NOMO-1 treated with DMSO at 0.1 percent for 48 hours (cell line): ENCODE measurements around the gene DSTYK.
"Not testable (repeated sequence)": the region's sequence is repeated elsewhere in the genome, so short reads cannot be mapped to it uniquely, and the experiment has no call there.

ENCODE experiments used
- DNase-seq: peaks from one replicate; lab custom pipeline; 2025; ENCODE audit not compliant: unreplicated experiment; lab: John Stamatoyannopoulos, UW

The DSTYK gene

DNA sequence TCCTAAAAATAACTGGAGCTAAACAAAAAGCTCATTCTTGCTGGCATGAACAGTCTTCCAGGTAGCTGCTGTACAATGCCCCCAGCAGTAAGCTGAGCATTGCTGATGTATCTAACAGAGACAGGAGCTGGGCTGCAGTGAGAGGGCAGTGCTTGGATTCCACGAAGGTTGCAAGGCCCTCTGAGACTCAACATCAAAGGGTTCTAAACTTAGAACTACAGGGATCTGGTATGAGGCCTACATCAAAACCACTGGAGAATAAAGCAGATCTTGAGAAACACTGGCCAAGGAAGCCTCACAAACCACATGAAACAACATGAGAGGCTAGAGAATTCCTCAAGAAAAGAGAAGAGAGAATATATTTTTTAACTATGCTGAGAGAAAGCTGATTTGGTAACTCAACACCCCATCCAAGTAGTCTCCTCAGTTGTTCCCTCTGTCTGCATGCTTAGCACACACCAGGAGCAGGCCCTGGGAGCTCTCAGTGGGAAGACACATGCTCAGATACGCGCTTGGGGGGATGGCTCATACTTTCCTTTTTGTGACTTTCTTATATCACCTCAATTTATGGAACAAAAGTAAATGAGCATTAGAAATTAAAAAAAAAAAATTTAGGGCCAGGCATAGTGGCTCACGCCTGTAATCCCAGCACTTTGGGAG, 27.7 kb downstream of the DSTYK start:
- no peak for DNase-seq

DNA sequence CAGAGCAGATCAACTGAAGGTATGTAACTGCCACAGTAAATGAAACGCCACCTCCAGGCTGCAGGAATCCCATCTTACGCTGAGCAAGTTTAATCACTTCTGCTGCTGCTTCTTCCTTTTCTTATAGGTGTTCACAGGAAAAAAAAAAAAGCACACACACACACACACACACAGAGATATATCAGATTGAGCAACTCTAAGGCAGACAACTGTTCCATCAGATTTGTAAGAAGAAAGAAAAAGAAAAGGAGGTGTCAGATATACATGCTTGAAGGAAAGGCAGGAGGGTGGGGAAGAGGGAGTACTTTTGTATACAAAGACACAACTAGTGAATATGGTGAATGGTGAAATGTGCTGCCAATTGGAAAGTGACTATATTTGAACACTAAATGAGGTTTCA, 28.6 kb downstream of the DSTYK start:
- no peak for DNase-seq

DNA sequence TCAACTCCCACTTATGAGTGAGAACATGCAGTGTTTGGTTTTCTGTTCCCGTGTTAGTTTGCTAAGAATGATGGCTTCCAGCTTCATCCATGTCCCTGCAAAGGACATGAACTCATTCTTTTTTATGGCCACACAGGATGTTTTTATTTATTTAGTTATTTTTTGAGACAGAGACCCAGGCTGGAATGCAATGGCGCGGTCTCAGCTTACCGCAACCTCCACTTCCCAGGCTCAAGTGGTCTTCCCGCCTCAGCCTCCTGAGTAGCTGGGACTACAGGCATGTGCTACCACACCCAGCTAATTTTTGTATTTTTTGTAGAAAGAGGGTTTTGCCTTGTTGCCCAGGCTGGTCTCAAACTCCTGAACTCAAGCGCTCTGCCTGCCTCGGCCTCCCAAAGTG, 31.2 kb downstream of the DSTYK start:
- DNase-seq = not testable (repeated sequence)

DNA sequence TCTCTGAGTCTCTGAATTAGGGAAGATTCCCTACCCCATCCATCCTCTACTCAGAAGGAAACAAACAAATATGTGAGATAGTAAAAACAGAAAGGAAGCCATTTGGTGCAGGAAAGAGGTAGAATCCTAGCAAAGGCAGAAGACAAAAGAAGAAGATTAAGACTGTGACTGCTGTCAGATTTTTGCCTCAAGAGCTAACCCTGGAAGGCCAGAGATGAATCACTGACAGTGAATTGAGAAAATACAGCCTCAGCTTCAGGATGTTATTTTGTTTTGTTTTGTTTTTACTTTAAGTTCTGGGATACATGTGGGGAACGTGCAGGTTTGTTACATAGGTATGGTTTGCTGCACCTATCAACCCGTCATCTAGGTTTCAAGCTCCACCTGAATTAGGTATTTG, 31.7 kb downstream of the DSTYK start:
- DNase-seq = no peak

DNA sequence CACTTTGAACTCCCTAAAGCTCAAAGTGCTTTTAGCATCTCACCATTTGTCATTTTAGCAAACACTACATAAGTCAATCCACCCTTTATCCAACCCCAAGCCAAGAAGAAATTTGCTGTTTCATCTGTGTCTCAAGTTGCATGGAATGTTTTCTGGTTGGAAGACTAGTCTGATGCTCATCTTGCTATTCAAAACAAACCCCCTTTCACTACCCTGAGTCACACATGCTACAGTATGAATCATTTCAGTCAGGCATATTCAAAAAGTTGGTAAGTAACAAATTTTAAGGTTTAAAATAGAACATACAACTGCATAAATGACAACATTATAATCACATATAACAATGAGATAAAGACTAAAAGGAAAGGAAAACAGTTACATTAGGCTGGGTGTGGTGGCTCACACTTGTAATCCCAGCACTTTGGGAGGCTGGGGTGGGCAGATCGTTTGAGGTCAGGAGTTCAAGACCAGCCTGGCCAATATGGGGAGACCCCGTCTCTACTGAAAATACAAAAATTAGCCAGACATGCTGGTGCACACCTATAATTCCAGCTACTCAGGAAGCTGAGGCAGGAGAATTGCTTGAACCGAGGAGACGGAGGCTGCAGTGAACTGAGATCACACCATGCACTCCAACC, 38.7 kb downstream of the DSTYK start:
- DNase-seq = no peak

DNA sequence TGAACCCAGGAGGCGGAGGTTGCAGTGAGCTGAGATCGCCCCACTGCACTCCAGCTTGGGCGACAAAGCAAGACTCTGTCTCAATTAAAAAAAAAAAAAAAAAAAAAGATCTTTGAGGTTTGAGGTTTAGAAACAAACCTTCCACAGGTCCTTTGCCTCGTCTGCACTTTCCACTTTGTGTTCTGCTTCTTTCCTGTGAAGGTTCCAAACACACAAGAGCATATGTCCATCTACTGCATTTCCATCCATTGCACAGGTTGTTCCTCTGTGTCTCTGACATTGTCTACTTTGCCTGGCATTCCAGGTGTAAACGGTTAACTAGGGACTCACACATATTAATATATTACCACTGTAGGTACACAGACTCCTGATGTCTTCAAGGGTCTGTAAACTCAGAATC, 40.1 kb downstream of the DSTYK start:
- DNase-seq = no peak

DNA sequence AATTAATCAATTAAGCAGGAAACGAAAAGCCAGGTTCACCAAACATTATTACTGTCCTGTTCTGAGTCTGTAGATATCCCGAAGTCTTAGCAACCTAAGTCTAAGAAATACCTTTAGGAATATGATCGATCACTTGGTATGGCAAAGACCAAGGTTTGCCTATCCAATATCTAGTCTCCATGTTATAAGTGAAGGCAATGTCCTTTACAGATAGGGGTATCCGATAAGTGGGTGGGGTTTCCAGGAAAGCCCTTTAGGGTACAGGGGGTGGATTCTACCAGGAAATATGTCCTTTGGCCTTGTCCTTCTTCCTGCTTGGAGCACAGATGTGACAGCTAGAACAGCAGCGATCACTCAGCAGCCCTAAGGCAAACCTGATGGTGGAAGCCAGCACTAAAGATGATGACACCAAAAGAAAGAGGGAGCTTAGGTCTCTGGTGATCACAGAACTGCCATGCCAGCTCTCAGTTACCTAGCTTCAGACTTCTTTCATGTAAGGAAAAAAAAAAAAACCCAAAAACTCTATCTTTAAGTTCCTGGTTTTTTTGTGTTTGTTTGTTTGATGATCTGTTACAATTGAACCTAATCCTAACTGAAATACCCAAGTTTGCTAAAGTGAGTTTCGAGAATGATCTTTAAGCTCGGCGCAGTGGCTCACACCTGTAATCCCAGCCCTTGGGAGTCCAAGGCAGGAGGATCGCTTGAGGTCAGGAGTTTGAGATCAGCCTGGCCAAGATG, 40.8 kb downstream of the DSTYK start:
- no peak for DNase-seq

DNA sequence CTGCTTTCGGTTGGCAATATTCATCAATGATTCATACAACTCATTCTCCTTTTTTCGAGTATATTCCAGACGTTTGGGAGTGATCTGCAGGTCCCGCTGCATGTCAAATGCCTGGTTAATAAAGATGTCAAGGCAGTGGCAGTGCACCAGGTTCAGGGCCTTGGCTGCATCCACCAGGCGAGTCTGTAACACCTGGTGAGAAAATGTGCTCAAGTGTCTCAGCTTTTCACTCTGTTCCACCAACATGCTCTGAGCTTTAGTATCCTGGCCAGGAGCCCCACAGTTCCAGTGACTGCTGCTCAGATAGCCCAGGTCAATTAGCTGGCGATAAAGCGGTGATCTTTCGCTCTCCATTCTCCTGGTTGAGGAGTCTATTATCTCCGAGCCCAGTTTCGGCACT, 42.3 kb downstream of the DSTYK start:
- DNase-seq = no peak

DNA sequence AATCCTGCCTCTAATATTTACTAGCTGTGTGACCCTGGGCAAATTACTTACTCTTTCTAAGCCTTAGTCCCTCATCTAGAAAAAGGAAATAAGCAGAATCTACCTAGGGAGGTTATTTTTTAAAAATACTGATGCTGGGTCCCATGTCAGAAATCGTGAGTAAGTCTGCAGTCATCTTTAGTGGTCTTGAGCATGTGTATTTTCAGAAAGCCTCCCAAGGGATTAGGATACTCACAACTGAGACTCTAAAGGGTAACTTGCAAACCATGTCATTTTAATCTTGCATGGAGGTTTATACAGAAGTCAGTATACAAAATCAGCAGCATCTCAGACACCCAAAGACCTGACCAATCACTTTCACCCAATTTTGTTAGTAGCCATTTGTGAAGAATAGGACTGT, 43.2 kb downstream of the DSTYK start:
- DNase-seq = no peak

DNA sequence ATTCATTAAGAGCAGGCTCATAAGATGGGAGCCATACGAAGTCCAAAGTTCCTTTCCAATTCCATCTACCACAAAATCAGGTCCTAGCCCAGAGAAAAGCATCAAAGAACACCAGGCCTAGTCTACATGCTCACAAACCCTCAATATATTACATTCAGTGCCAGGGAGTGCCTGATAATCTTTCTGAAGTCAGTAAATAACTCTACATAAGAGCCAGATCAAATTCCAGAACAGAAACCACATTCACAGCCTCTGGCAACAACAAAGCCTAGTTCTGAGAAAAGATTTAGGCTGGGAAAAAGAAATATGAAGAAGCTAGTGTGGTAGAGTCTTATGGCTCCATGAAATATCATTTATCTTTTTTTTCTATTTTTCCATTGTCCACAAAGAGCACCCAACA, 49.2 kb downstream of the DSTYK start:
- DNase-seq = no peak

DNA sequence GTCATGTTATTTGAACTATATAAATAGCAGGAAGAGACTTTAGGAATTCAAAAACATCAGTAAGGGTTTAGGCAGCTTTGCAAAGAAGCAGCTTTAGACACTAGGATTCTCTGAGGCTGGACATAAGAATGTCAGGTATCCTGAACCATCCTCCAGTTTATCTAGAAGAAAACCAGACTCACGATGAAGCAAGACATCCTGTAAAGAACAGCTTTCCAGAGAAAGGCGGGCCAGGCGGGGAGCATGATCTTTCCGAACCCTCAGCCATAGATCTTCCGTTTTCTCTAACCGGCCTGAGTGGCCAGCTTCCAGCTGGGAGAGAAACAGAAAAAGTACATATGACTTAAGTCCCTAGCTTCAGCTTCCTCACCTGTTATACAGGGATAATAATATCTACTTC, 50.4 kb downstream of the DSTYK start:
- no peak for DNase-seq

DNA sequence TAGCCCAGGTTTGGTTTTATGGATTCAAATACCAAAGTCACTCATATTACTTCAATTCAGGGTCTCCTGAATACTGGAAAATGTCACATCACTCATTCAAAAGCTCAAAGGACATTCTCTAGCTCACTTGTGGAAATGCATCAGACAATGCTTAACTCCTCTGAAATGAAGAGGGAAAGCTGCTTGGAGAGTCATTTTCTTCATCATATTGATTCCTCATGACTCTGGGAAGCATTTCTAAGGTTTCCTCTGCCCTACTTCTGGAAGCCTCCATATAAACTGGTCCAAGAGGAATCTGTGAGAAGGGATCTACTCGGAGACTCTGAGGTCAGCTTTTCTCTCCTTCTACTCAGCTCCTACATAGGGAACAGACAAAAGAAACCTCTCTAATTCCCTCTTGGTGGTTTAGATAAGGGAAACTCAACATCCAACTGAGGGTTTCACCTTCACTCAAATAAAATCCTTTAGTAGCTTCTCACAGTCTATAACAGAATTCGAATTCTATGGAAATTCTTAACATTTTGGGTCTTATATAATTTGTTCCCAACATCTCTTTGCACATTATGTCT, 53.4 kb downstream of the DSTYK start:
- DNase-seq = no peak

DNA sequence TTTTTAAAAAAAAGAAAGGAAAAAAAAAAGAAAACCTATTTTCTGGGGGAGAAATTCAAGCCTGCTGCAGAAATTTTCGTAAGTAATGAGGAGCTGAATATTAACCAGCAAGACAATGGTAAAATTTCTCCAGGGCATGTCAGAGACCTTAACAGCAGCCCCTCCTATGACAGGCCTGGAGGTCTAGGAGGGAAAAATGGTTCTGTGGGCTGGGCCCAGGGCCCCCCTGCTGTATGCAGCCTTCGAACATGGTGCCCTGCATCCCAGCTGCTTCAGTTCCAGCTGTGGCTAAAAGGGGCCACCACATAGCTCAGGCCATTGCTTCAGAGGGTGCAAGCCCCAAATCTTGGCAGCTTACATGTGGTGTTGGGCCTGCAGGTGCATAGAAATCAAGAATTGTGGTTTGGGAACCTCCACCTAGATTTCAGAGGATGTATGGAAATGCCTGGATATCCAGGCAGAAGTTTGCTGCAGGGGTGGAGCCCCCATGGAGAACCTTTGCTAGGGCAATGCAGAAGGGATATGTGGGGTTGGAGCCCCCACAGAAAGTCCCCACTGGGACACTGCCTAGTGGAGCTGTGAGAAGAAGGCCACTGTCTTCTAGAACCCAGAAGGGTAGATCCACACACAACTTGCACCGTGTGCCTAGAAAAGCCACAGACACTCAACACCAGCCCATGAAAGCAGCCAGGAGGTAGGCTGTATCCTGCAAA, 55.7 kb downstream of the DSTYK start:
- not testable (repeated sequence) for DNase-seq

DNA sequence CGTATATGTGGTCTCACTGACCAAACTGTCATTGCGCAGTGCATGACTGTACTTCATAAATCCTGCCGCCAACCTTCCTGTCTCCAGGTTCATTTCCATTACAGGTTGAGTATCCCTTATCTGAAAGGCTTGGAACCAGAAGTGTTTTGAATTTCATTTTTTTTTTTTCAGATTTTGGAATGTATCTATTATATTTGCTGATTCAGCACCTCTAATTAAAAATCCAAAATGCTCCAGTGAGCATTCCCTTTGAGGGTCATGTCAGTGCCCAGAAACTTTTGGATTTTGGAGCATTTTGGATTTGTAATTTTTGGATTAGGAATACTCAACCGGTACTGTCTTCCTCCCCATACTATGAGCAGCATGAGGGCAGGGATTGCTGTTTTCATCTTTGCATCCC, 59.0 kb downstream of the DSTYK start:
- DNase-seq = no peak

DNA sequence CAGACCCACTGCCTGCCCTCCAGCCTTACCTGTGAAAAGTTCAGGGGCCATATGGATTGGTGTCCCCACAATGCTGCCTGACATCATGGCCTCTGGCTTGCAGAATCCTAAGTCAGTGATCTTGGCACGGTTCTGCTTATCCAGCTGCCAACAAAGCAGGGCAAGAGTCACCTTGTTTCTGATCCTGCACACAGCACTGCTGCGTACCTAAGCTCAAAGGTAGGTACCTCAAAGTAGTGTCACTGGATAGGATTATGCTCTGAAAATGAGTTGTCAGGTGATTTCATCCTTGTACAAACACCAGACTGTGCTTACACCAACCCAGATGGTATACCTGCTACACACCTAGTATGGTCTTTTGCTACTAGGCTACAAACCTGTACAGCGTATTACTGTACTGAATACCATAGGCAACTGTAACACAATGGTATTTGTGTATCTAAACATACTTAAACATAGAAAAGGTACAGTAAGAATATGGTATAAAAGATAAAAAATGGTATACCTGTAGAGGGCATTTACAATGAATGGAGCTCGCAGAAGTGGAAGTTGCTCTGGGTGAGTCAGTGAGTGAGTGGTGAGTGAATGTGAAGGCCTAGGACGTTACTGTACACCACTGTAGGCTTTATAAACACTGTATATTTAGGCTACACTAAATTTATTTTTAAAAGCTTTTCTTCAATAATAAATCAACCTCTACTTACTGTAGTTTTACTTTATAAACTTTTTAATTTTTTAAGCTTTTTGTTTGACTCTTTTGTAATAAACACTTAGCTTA, 60.7 kb downstream of the DSTYK start:
- no peak for DNase-seq

DNA sequence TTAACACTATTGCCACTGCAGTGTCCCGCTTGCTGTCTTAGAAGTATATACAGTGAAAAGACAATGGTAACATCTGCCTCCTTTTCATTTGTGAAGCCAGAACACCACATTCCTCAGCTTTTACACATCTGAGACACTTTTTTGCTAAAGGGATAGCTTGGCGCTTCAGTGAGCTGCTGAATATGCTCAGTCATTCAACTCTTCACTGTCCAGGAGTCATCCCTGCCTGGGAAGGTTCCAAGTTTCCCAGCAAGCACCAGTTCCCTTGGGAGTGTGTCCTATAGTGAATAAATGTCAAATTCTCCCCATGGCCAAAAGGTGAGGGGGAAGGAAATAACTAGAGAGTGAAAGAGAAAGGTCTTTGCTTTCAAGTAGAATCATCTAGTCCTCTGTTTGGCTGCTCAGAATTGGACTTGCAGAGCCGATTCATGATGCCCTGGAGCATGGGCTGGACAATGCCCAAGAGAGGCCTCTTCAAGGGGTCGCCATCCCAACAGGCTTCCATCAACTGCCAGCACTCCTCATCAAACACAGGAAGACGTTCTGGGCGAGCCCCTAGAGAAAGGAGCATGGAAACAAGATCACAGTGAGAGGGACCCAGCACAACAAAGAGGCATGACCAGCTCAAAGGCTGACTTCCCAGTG, 64.2 kb downstream of the DSTYK start:
- no peak for DNase-seq

DNA sequence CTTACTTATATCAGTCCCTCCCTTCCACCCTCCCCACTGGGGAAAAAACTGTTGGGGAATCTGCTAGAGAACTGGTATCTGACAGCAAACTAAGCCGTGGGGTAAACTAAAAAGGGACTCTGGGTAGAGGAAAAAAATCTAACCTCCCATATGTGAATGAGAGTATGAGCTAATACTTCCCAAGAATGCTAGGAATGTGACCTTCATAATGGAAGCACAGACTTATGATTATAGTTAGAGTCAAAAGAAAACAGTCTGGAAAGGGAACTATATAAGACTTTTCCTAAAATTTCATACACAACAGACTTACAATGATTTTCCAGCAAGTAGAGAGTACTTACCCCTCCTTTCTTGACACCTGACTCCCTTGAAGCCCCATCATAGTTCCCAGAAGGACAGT, 66.8 kb downstream of the DSTYK start:
- no peak for DNase-seq

DNA sequence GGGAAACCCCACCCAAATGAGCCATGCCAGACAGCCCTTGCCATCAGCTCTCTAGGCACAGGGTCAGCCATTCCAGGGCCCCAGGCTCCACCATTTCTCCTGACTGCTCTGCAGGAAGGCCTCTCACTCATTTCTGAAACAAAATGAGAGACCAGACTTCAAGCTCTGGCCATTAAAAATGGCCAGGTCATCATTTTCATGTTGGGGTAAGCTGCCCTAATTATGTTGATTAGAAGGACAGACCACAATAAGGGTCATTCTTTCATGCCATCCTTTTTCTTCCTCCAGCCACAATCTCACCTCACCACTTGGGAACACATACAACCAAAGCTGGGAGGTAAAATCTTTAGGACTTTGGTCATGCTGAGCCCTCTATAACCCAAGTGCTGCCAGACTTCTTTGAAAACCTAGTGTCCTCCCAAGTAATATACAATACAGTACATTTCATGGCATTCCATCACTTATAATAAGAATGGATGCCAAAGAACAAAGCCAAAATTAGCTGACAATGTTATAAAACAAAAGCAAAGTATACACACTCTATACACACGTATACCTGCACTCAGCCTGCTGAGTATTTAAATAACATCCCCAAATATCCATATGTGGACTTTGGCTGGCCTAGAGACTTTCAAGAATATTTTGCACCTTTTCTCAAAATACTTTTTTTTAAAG, 67.3 kb downstream of the DSTYK start:
- no peak for DNase-seq

DNA sequence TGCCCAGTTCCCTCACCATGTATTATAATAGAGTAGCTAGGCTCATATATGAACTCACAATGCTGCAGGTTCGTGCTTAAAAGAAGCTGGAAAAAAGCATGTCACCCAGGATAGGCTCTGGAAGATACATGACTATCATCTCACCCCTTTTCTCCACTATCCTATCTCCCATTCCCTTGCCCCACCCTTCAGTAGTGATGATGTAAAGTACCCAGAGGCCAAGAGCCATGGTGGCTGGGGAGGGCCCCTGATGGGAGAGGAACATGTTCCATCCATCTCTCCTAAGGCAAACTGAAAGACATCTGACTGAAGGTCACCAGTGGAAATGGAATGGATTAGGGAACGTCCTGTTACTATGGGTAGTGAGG, 69.4 kb downstream of the DSTYK start:
- no peak for DNase-seq
